Neural cell (in vitro differentiated cells): ENCODE results near the gene ZNF385D.

Experiments
- CTCF ChIP-seq: fragments of 450-650 bp; IDR thresholded peaks from 2 replicates; pipeline ENCODE4 v1.5.1; 2014; ENCODE audit warnings: antibody characterized with exemption, mild to moderate bottlenecking, moderate library complexity; ENCODE audit not compliant: poor library complexity, severe bottlenecking
- EP300 ChIP-seq: fragments of 450-650 bp; conservative IDR thresholded peaks from 2 replicates; pipeline ENCODE4 v1.6.1; 2014; ENCODE audit warnings: antibody characterized with exemption, mild to moderate bottlenecking, moderate library complexity; ENCODE audit not compliant: poor library complexity, severe bottlenecking
- EZH2 ChIP-seq: fragments of 200-600, 300-800 bp; shearing (Covaris generic), sonication (generic); IDR thresholded peaks from 2 replicates; pipeline ENCODE4 v1.6.1; 2014; ENCODE audit warnings: antibody characterized with exemption, low read length, borderline replicate concordance, mild to moderate bottlenecking; ENCODE audit not compliant: insufficient read depth, poor library complexity, severe bottlenecking
- POLR2AphosphoS5 ChIP-seq: IDR thresholded peaks from 2 replicates; pipeline ENCODE4 v1.6.1; 2012

GRCh38 chr3:21665444-21666100 lies 85.4 kb downstream of the ZNF385D start:
- no peak for TF ChIP-seq POLR2AphosphoS5
- TF ChIP-seq CTCF = no peak
- TF ChIP-seq EZH2 = no peak
- TF ChIP-seq EP300 = no peak
